HepG2 (cell line): Measurements from ENCODE around the gene MYRIP. TPM values are rescaled to one million over a fixed set of nuclear protein-coding genes. Genes with fewer than 3 reads are reported as not detected.

Source experiments
- ATAC-seq: fragments of 200-7000 bp; cut with Tn5 transposase; 3 replicates; pipeline ENCODE4 v1.9.1; 2020; ENCODE audit warnings: mild to moderate bottlenecking, moderate library complexity
- BruUV-seq: library from RNA; stranded (reverse); fragments of 400-500 nt; replicated peaks from 2 replicates; lab custom pipeline; 2021; lab: Mats Ljungman, UMichigan
- CTCF ChIA-PET: fragments of 300-600 bp; formaldehyde crosslinking; extraction: SDS; loops from one replicate; lab custom pipeline; 2021; ENCODE audit warnings: low total read pairs, inconsistent platforms, low intra/inter-chr PET ratio; lab: Yijun Ruan, JAX
- POLR2A ChIA-PET: fragments of 350-600 bp; sonication (Branson Sonifier 250); formaldehyde crosslinking; loops from one replicate; lab custom pipeline; 2020; ENCODE audit warnings: antibody characterized with exemption, inconsistent platforms; lab: Yijun Ruan, JAX
- DNase-seq: peaks from one replicate; pipeline ENCODE4 v3.0.0-alpha.2; 2015; ENCODE audit warnings: low spot score
- FAIRE-seq: peaks from 3 replicates; lab custom pipeline; 2011; peaks lifted over from hg19 to GRCh38; lab: Jason Lieb, UNC
- H2AFZ ChIP-seq: one replicate; pipeline ENCODE4 v1.6.1; 2011; ENCODE audit warnings: low read length, inconsistent platforms
- H3K27ac ChIP-seq: fragments of 300-600 bp; 3 replicates; pipeline ENCODE4 v1.8.0; 2011; ENCODE audit warnings: mixed run types, mild to moderate bottlenecking, mixed read lengths, low read length, inconsistent platforms; ENCODE audit not compliant: insufficient read depth; ENCODE audit errors: extremely low read length
- H3K27me3 ChIP-seq, 2 experiments: fragments of 200-600 bp in 1 of 2; 2 replicates in 1 of 2; 3 replicates in 1 of 2; pipeline versions ENCODE4 v1.6.0 to v1.8.0; 2011; ENCODE audit warnings: low read length in 2 of 2, mild to moderate bottlenecking in 2 of 2, moderate library complexity in 2 of 2, inconsistent platforms in 1 of 2; ENCODE audit not compliant: insufficient read depth in 2 of 2, control insufficient read depth in 1 of 2
- H3K36me3 ChIP-seq, 2 experiments: fragments of 200-600 bp in 1 of 2; replicated peaks in 1 of 2; 2 replicates in 1 of 2; 3 replicates in 1 of 2; pipeline versions ENCODE4 v1.5.1 to v1.8.0; 2011; ENCODE audit warnings: low read length in 2 of 2, inconsistent platforms in 1 of 2; ENCODE audit not compliant: insufficient read depth in 2 of 2, control insufficient read depth in 1 of 2
- H3K4me1 ChIP-seq: 2 replicates; pipeline ENCODE4 v1.5.1; 2012; ENCODE audit warnings: low read length, inconsistent platforms; ENCODE audit not compliant: insufficient read depth
- H3K4me2 ChIP-seq: 2 replicates; pipeline ENCODE4 v1.6.0; 2011; ENCODE audit warnings: low read depth, low read length, inconsistent platforms
- H3K4me3 ChIP-seq, 3 experiments: fragments of 200-600 bp in 1 of 3; sonication (generic), shearing (Covaris generic) in 1 of 3; replicated peaks in 1 of 3; 2 replicates each; pipeline ENCODE4 v1.5.1; 2011 to 2016; ENCODE audit warnings: low read length in 3 of 3, inconsistent platforms in 2 of 3, low read depth in 2 of 3, mild to moderate bottlenecking in 2 of 3, control low read depth in 1 of 3, mixed read lengths in 1 of 3; ENCODE audit not compliant: insufficient read depth in 1 of 3
- H3K79me2 ChIP-seq: one replicate; pipeline ENCODE4 v1.6.1; 2011; ENCODE audit warnings: low read length, inconsistent platforms; ENCODE audit not compliant: insufficient read depth
- H3K9ac ChIP-seq: 2 replicates; pipeline ENCODE4 v1.6.0; 2011; ENCODE audit warnings: mild to moderate bottlenecking, low read depth, low read length, inconsistent platforms; ENCODE audit not compliant: insufficient read depth
- H3K9me3 ChIP-seq: 2 replicates; pipeline ENCODE4 v1.5.1; 2012; ENCODE audit warnings: mild to moderate bottlenecking, low read length
- H4K20me1 ChIP-seq: 2 replicates; pipeline ENCODE4 v1.6.0; 2011; ENCODE audit warnings: inconsistent platforms, mild to moderate bottlenecking, low read length, moderate library complexity; ENCODE audit not compliant: insufficient read depth
- ARNTL ChIP-seq: sonication (generic); formaldehyde crosslinking; IDR thresholded peaks from 2 replicates; pipeline ENCODE4 v1.4.0; 2020; ENCODE audit warnings: mild to moderate bottlenecking, missing genetic modification reagents
- IRX3 ChIP-seq: sonication (generic); formaldehyde crosslinking; IDR thresholded peaks from 2 replicates; pipeline ENCODE4 v1.8.1; 2023; ENCODE audit warnings: mild to moderate bottlenecking, low read depth, missing genetic modification reagents, borderline replicate concordance
- KDM5B ChIP-seq: sonication (generic); formaldehyde crosslinking; IDR thresholded peaks from 2 replicates; pipeline ENCODE4 v1.4.0; 2020; ENCODE audit warnings: missing genetic modification reagents, mild to moderate bottlenecking, borderline replicate concordance
- ZNF460 ChIP-seq: sonication (generic); formaldehyde crosslinking; IDR thresholded peaks from 2 replicates; pipeline ENCODE4 v1.5.1; 2020; ENCODE audit warnings: missing genetic modification reagents, mild to moderate bottlenecking, borderline replicate concordance
- WGBS: methylation state at CpG from one replicate; pipeline ENCODE4 v1.1.6; 2017; ENCODE audit warnings: low lambda C conversion rate; 5-methylcytosine and 5-hydroxymethylcytosine counted together
- in situ Hi-C: cut with HindIII; loops from 2 replicates; pipeline ENCODE4 v1.10.0; 2017; ENCODE audit warnings: low pct_unique_long_range_greater_than_20kb; ENCODE audit not compliant: extremely low pct_ligation_motif_present
- intact Hi-C: fragments of 100-400 bp; cut with micrococcal nuclease; formaldehyde crosslinking; loops from one replicate; pipeline ENCODE4 v1.10.0; 2022; ENCODE audit not compliant: unreplicated experiment
- polyA plus RNA-seq, 8 experiments: library from polyadenylated mRNA; depleted of rRNA in 3 of 8; stranded (reverse) in 7 of 8; unstranded in 1 of 8; fragments of >200 nt; fragmentation: Illumina TruSeq in 4 of 8; extraction: Trizol in 4 of 8; gene quantifications; 2 replicates each; pipeline versions ENCODE4 v1.2.1 to v1.2.3, GENCODE V29; 2011 to 2016; ENCODE audit warnings: low read depth in 4 of 8, missing spikeins in 1 of 8, mixed read lengths in 1 of 8; ENCODE audit not compliant: insufficient read depth in 1 of 8
- total RNA-seq, 5 experiments: library from RNA; depleted of rRNA; stranded (reverse); fragments of >200 nt; fragmentation: Illumina TruSeq; extraction: Trizol; gene quantifications; 2 replicates each; pipeline ENCODE4 v1.2.3, GENCODE V29; 2016; ENCODE audit warnings: low read depth in 1 of 5
- TF ChIP-seq, protein P1 (sequence below): IDR thresholded peaks from 2 replicates; pipeline ENCODE4 v1.6.1; 2016; ENCODE audit warnings: missing genetic modification reagents, missing compliant biosample characterization

The MYRIP gene
- total and polyA plus RNA-seq, 2 of the 13 experiments (the other 11 are each of a cell fraction or from before 2014, with no cell fraction given): 0.64 to 0.84 TPM

DNA sequence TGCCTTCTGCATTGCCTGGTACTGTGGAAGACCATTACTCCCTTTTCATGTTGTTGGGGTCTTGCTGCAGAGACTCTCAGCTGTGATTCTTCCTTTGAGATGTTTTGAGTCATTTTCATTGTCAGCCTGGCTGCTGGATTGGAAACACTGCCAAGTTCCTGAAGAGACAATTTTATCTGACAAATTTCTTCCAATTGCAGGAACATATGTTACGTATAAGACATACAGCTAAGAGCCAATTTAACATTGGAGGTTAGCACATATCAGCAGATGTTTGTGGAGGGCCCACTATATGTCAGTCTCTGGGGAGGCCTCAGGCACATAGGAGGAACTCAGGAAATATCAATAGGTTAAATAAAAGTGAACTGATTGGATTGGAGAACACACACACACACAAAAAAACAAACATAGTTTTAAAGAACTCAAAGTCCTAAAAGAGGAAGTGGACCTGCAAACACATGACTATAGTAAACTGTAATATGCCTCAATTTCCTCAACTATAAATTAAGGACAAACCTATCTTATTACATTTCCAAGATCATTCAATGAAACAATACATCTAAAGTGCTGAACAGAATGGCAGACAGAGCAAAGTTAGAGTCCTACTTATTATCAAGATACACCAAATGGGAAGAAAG lies 172.3 kb downstream of the MYRIP start:
- Histone ChIP-seq H2AFZ (no peak overlapping the region), H3K36me3 (no peaks in the 10 kb centered on the region), H3K4me2 (no peak overlapping the region), H3K9me3 (no peaks in the 10 kb centered on the region), H3K4me3 (no peak overlapping the region), H3K4me1 (no peaks in the 10 kb centered on the region), H3K79me2 (no peaks in the 10 kb centered on the region), H3K27ac (no peak overlapping the region)
- in situ Hi-C loops: no loop called here
- CTCF ChIA-PET: no interaction called here
- intact Hi-C loops: no loop called here
- POLR2A ChIA-PET: no interaction called here
- 100% methylated on average over 1 of the region's 1 CpG for WGBS
- TF ChIP-seq, protein P1, sequence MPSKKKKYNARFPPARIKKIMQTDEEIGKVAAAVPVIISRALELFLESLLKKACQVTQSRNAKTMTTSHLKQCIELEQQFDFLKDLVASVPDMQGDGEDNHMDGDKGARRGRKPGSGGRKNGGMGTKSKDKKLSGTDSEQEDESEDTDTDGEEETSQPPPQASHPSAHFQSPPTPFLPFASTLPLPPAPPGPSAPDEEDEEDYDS: no peak
- TF ChIP-seq, all 625 proteins: peak for 0
- Histone ChIP-seq H3K27me3 (no peaks in the 10 kb centered on the region), H3K9ac (no peak overlapping the region), H4K20me1 (no peaks in the 10 kb centered on the region)
- BruUV-seq: no TSS peak
- ATAC-seq (no peak), DNase-seq (no peak), FAIRE-seq (no peak)

DNA sequence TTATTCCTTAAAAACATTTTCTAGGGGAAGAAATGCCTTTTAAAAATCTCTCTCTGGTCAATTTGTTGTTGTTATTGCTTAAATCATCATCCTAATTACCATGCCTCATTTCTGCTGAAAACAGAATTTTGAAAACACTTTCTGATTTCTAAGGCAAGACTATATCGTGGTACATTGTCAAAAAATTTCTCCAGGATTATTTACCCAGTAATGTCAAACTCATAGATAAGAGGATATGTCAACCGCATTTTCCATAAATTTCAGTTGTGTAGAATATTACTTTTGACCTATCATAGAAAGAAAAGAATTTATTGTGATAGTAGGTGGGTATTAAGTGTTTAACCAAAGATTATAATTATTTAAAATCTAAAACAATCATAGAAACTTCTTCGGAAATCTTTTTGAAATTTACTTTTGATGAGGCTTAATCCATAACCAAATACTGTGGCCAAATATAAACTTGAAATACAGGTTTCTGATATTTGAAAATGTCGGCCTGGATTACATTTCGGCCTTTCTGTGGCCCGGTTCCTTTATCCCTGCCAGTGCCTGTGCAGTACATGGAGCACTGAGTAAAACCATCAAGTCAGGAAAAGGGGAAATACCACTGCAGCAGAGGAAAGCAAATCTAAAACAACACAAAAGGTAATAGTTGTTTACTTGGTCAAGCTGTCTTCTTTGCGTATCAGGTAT lies 173.4 kb downstream of the MYRIP start:
- Histone ChIP-seq H3K9me3 (no peaks in the 10 kb centered on the region), H3K27ac (no peak overlapping the region), H3K36me3 (no peaks in the 10 kb centered on the region), H3K79me2 (no peaks in the 10 kb centered on the region), H3K4me3 (no peak overlapping the region), H3K27me3 (no peaks in the 10 kb centered on the region), H3K4me1 (no peaks in the 10 kb centered on the region), H2AFZ (no peak overlapping the region), H4K20me1 (no peaks in the 10 kb centered on the region), H3K9ac (no peak overlapping the region), H3K4me2 (no peak overlapping the region)
- WGBS: 77% methylated on average over 7 of the region's 7 CpGs
- CTCF ChIA-PET: no interaction called here
- DNase-seq (no peak), ATAC-seq (no peak), FAIRE-seq (no peak)
- TF ChIP-seq ZNF460 (CRISPR knock-in tag): no peak
- no peak for TF ChIP-seq ARNTL (CRISPR knock-in tag)
- no peak for TF ChIP-seq KDM5B (CRISPR knock-in tag)
- TF ChIP-seq IRX3 (CRISPR knock-in tag): no peak
- BruUV-seq: no TSS peak
- in situ Hi-C loops: no loop called here
- POLR2A ChIA-PET: no interaction called here
- intact Hi-C loops: no loop called here
